ENCODE measurements around the gene LYPD6B.

Gene LYPD6B

GRCh38 chr2:149019768-149020167 lies 18.7 kb upstream of the LYPD6B start:
- no peak for DNase-seq (ENCODE audit: low read depth)
- TF ChIP-seq CTCF (IDR thresholded peaks at IDR 0.05; ENCODE audit: low read depth, low read length, missing control alignments): no peak
- H3K4me3 ChIP-seq (ENCODE audit: low read depth, low read length): no peak overlapping the region
- in situ Hi-C loops (cut with HindIII; ENCODE audit: low sequenced_read_pairs): loop anchor here (10.0 kb wide), 1 partner anchor 545 kb away; no protein-coding TSS in a partner anchor

GRCh38 chr2:149020432-149020851 lies 18.1 kb upstream of the LYPD6B start:
- in situ Hi-C loops (cut with HindIII; ENCODE audit: low sequenced_read_pairs): loop anchor here (10.0 kb wide), 1 partner anchor 544 kb away; no protein-coding TSS in a partner anchor
- TF ChIP-seq CTCF (IDR thresholded peaks at IDR 0.05; ENCODE audit: low read depth, low read length, missing control alignments): no peak
- no peak for DNase-seq (ENCODE audit: low read depth)
- H3K4me3 ChIP-seq (ENCODE audit: low read depth, low read length): no peak overlapping the region

- no peak for TF ChIP-seq CTCF (IDR thresholded peaks at IDR 0.05; ENCODE audit: low read depth, low read length, missing control alignments)
- no peak for DNase-seq (ENCODE audit: low read depth)
- no peak overlapping the region for H3K4me3 ChIP-seq (ENCODE audit: low read depth, low read length)
- in situ Hi-C loops (cut with HindIII; ENCODE audit: low sequenced_read_pairs): loop anchor here (10.0 kb wide), 1 partner anchor 544 kb away; no protein-coding TSS in a partner anchor
Observed at GRCh38 chr2:149021271-149021719, 17.2 kb upstream of the LYPD6B start.

- in situ Hi-C loops (cut with HindIII; ENCODE audit: low sequenced_read_pairs): loop anchor here (10.0 kb wide), 1 partner anchor 543 kb away; no protein-coding TSS in a partner anchor
- TF ChIP-seq CTCF (IDR thresholded peaks at IDR 0.05; ENCODE audit: low read depth, low read length, missing control alignments): no peak
- DNase-seq (ENCODE audit: low read depth): no peak
- H3K4me3 ChIP-seq (ENCODE audit: low read depth, low read length): no peak overlapping the region
Observed at GRCh38 chr2:149021761-149022160, 16.7 kb upstream of the LYPD6B start.

GRCh38 chr2:149023091-149023490 lies 15.4 kb upstream of the LYPD6B start:
- no peak for TF ChIP-seq CTCF (IDR thresholded peaks at IDR 0.05; ENCODE audit: low read depth, low read length, missing control alignments)
- H3K4me3 ChIP-seq (ENCODE audit: low read depth, low read length): no peak overlapping the region
- DNase-seq (ENCODE audit: low read depth): no peak
- in situ Hi-C loops (cut with HindIII; ENCODE audit: low sequenced_read_pairs): loop anchor here (10.0 kb wide), 1 partner anchor 542 kb away; no protein-coding TSS in a partner anchor

- in situ Hi-C loops (cut with HindIII; ENCODE audit: low sequenced_read_pairs): loop anchor here (10.0 kb wide), 1 partner anchor 537 kb away; no protein-coding TSS in a partner anchor
- no peak overlapping the region for H3K4me3 ChIP-seq (ENCODE audit: low read depth, low read length)
- no peak for DNase-seq (ENCODE audit: low read depth)
- no peak for TF ChIP-seq CTCF (IDR thresholded peaks at IDR 0.05; ENCODE audit: low read depth, low read length, missing control alignments)
Observed at GRCh38 chr2:149027590-149028250, 10.8 kb upstream of the LYPD6B start.
